Measurements from ENCODE around the gene SYNPO2. TPM values are rescaled to one million over a fixed set of nuclear protein-coding genes. Genes with fewer than 3 reads are reported as not detected.

SYNPO2 gene
- total RNA-seq, 1 experiment from 2014 or later: 0.93 TPM

DNA sequence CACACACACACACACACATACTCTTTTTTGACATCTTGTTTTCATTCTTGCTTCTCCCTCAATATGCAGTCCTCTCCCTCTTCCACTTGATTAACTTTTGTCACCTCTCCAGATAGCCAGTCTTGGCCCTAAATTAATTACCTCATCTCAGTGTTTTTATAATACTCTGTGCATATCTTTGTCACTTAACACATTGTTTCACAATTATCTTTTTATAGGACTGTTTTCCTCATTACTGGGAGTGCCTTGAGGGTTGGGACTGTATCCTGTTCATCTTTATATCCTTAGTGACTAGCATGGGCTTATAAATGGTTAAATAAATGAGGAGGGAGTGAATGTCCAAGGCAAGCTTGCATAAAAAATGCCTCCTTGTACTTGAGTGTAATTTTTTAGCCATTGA, 33.1 kb downstream of the SYNPO2 start:
- Histone ChIP-seq H3K27ac (ENCODE audit: low read depth, low read length) (no peak overlapping the region), H3K27me3 (ENCODE audit: insufficient read depth, low read length) (no peaks in the 10 kb centered on the region), H3K36me3 (ENCODE audit: control insufficient read depth in 1 of 2, insufficient read depth in 2 of 2, low read length in 2 of 2) (no peaks in the 10 kb centered on the region), H3K4me3 (replicated peaks in 1 of 2; ENCODE audit: low read depth in 1 of 2, low read length in 2 of 2) (no peak overlapping the region), H3K4me2 (ENCODE audit: low read length) (no peak overlapping the region), H3K79me2 (ENCODE audit: insufficient read depth, low read length) (no peaks in the 10 kb centered on the region), H4K20me1 (ENCODE audit: insufficient read depth) (no peaks in the 10 kb centered on the region), H3K9ac (ENCODE audit: low read length) (no peak overlapping the region), H3K9me3 (ENCODE audit: control insufficient read depth in 1 of 2, insufficient read depth in 1 of 2, low read depth in 1 of 2, low read length in 2 of 2) (no peaks in the 10 kb centered on the region), H3K9me2 (ENCODE audit: insufficient read depth) (no peaks in the 10 kb centered on the region), H3K4me1 (ENCODE audit: control insufficient read depth in 1 of 2, insufficient read depth in 2 of 2, low read length in 2 of 2) (peaks cover 0 to 4% of the 10 kb centered on the region in 2 experiments; a peak in 2 of 4 replicates), H2AFZ (ENCODE audit: low read depth, low read length, poor library complexity, severe bottlenecking) (no peak overlapping the region)
- DNase-seq (ENCODE audit: low read depth, low spot score) (no peak), ATAC-seq (no peak)
- intact Hi-C loops (cut with micrococcal nuclease): no loop called here
- BruUV-seq (replicated peaks): no TSS peak
- CTCF ChIA-PET: no interaction called here
- TF ChIP-seq ZNF274 (IDR thresholded peaks at IDR 0.05; ENCODE audit: low read depth, low read length): no peak
- TF ChIP-seq, protein P1, sequence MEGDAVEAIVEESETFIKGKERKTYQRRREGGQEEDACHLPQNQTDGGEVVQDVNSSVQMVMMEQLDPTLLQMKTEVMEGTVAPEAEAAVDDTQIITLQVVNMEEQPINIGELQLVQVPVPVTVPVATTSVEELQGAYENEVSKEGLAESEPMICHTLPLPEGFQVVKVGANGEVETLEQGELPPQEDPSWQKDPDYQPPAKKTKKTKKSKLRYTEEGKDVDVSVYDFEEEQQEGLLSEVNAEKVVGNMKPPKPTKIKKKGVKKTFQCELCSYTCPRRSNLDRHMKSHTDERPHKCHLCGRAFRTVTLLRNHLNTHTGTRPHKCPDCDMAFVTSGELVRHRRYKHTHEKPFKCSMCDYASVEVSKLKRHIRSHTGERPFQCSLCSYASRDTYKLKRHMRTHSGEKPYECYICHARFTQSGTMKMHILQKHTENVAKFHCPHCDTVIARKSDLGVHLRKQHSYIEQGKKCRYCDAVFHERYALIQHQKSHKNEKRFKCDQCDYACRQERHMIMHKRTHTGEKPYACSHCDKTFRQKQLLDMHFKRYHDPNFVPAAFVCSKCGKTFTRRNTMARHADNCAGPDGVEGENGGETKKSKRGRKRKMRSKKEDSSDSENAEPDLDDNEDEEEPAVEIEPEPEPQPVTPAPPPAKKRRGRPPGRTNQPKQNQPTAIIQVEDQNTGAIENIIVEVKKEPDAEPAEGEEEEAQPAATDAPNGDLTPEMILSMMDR (IDR thresholded peaks at IDR 0.05 in 2 of 3, conservative IDR thresholded peaks at IDR 0.05 in 1 of 3; ENCODE audit: borderline replicate concordance in 1 of 3, insufficient read depth in 1 of 3, low read depth in 2 of 3, low read length in 2 of 3): no peak
- TF ChIP-seq CEBPB (IDR thresholded peaks at IDR 0.05; ENCODE audit: low read depth): no peak
- no peak for TF ChIP-seq SIN3A (IDR thresholded peaks at IDR 0.05; ENCODE audit: low read depth)
- no peak for TF ChIP-seq TCF7L2 (IDR thresholded peaks at IDR 0.05; ENCODE audit: borderline replicate concordance, extremely low read depth, insufficient read depth, insufficient read length)
- TF ChIP-seq EZH2phosphoT487 (IDR thresholded peaks at IDR 0.05; ENCODE audit: borderline replicate concordance): no peak
- no peak for TF ChIP-seq REST (IDR thresholded peaks at IDR 0.05; ENCODE audit: low read depth)
- TF ChIP-seq POLR2A (IDR thresholded peaks at IDR 0.05; ENCODE audit: borderline replicate concordance, extremely low read depth, insufficient read depth, insufficient read length): no peak
- TF ChIP-seq RAD21 (IDR thresholded peaks at IDR 0.05; ENCODE audit: low read depth): no peak
- no peak for TF ChIP-seq EGR1 (IDR thresholded peaks at IDR 0.05; ENCODE audit: low read depth)
- TF ChIP-seq, protein P2, sequence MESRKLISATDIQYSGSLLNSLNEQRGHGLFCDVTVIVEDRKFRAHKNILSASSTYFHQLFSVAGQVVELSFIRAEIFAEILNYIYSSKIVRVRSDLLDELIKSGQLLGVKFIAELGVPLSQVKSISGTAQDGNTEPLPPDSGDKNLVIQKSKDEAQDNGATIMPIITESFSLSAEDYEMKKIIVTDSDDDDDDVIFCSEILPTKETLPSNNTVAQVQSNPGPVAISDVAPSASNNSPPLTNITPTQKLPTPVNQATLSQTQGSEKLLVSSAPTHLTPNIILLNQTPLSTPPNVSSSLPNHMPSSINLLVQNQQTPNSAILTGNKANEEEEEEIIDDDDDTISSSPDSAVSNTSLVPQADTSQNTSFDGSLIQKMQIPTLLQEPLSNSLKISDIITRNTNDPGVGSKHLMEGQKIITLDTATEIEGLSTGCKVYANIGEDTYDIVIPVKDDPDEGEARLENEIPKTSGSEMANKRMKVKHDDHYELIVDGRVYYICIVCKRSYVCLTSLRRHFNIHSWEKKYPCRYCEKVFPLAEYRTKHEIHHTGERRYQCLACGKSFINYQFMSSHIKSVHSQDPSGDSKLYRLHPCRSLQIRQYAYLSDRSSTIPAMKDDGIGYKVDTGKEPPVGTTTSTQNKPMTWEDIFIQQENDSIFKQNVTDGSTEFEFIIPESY (IDR thresholded peaks at IDR 0.05; ENCODE audit: extremely low read depth, insufficient replicate concordance, low read length): no peak
- no peak for TF ChIP-seq MAX (IDR thresholded peaks at IDR 0.05)
- TF ChIP-seq YY1 (IDR thresholded peaks at IDR 0.05; ENCODE audit: extremely low read depth, insufficient replicate concordance, low read depth, low read length): no peak
- TF ChIP-seq SP1 (IDR thresholded peaks at IDR 0.05; ENCODE audit: low read depth): no peak
- no peak for TF ChIP-seq SRF (IDR thresholded peaks at IDR 0.05; ENCODE audit: low read depth)
- TF ChIP-seq ATF3 (IDR thresholded peaks at IDR 0.05): no peak
- TF ChIP-seq EZH2 (IDR thresholded peaks at IDR 0.05): no peak
- RAD21 ChIA-PET (ENCODE audit: low non-redundant PET in 1 of 2, low total read pairs in 2 of 2, uncharacterized antibody in 2 of 2, unreplicated experiment in 2 of 2): no interaction called here
- POLR2A ChIA-PET: no interaction called here
